Fibroblast of mammary gland (primary cell): ENCODE measurements around the gene SMARCAL1.

ENCODE experiments used
- DNase-seq: peaks from one replicate; pipeline ENCODE4 v3.0.0-alpha.2; 2010; ENCODE audit warnings: low read depth
- H3K4me3 ChIP-seq: 2 replicates; pipeline ENCODE4 v1.5.1; 2011; ENCODE audit warnings: low read depth, mild to moderate bottlenecking, low read length, moderate library complexity; ENCODE audit not compliant: control insufficient read depth
- CTCF ChIP-seq: conservative IDR thresholded peaks from 2 replicates; pipeline ENCODE4 v1.5.1; 2011; ENCODE audit warnings: low read depth, low read length, inconsistent platforms; ENCODE audit not compliant: control insufficient read depth, insufficient read depth

Gene SMARCAL1

GRCh38 chr2:216385478-216385877, 26.8 kb upstream of the SMARCAL1 start:
- no peak for TF ChIP-seq CTCF
- DNase-seq = peak; percentile 4
- H3K4me3 ChIP-seq = no peak overlapping the region

- no peak for DNase-seq
- TF ChIP-seq CTCF = no peak
- H3K4me3 ChIP-seq = no peak overlapping the region
Measured at GRCh38 chr2:216387262-216387661, 25.0 kb upstream of the SMARCAL1 start.

- no peak for TF ChIP-seq CTCF
- no peak overlapping the region for H3K4me3 ChIP-seq
Measured at GRCh38 chr2:216388046-216388884, 24.0 kb upstream of the SMARCAL1 start.

GRCh38 chr2:216389570-216389969, 22.7 kb upstream of the SMARCAL1 start:
- no peak for TF ChIP-seq CTCF
- H3K4me3 ChIP-seq = no peak overlapping the region
- DNase-seq = peak; percentile 16

More at GRCh38 chr2:216388046-216388884, 24.0 kb upstream of the SMARCAL1 start:
- DNase-seq = no peak

- no peak for TF ChIP-seq CTCF
- no peak for DNase-seq
- no peak overlapping the region for H3K4me3 ChIP-seq
Measured at GRCh38 chr2:216391401-216391800, 20.9 kb upstream of the SMARCAL1 start.

- DNase-seq = no peak
- no peak for TF ChIP-seq CTCF
- H3K4me3 ChIP-seq = no peak overlapping the region
Measured at GRCh38 chr2:216392018-216392562, 20.2 kb upstream of the SMARCAL1 start.
